Keratinocyte (primary cell): ENCODE measurements around the gene RASA3.

Experiments
- EZH2 ChIP-seq: IDR thresholded peaks from one replicate; pipeline ENCODE4 v1.6.1; 2012; ENCODE audit warnings: inconsistent platforms, mild to moderate bottlenecking, low read length, moderate library complexity
- TF ChIP-seq, protein P1 (sequence below), 3 experiments: IDR thresholded peaks in 1 of 3; conservative IDR thresholded peaks in 1 of 3; optimal IDR thresholded peaks in 1 of 3; 2 replicates in 2 of 3; 3 replicates in 1 of 3; pipeline versions ENCODE3 to v1.5.1; 2011; ENCODE audit warnings: low read length in 3 of 3, mild to moderate bottlenecking in 3 of 3, moderate library complexity in 2 of 3, control low read depth in 1 of 3, inconsistent platforms in 1 of 3; ENCODE audit not compliant: insufficient read depth in 2 of 3; ENCODE audit errors: extremely low read depth in 1 of 3

DNA sequence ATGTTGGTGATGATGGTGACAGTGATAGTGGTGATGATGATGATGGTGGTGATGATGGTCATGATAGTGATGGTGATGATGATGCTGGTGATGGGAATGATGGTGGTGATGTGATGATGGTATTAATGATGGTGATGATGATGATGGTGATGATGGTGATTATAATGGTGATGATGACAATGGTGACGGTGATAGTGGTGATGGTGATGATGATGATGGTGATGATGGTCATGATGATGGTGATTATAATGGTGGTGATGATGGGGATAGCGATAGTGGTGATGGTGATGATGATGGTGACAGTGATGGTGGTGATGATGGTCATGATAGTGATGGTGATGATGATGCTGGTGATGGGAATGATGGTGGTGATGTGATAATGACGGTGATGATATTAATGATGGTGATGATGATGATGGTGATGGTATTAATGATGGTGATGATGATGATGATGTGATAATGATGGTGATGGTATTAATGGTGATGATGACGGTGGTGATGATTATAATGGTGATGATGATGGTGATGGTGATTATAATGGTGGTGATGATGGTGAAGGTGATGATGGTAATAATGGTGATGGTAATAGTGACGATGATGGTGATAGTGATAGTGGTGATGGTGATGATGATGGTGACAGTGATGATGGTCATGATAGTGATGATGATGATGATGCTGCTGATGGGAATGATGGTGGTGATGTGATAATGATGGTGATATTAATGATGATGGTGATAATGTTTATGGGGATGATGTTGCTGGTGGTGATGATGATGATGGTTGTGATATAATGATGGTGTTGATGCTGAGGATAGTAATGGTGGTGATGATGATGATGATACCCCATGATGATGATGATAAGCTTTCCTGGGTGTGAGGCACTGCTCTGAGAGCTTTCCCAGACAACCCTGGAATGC lies 166.2 kb downstream of the RASA3 start:
- TF ChIP-seq, protein P1, sequence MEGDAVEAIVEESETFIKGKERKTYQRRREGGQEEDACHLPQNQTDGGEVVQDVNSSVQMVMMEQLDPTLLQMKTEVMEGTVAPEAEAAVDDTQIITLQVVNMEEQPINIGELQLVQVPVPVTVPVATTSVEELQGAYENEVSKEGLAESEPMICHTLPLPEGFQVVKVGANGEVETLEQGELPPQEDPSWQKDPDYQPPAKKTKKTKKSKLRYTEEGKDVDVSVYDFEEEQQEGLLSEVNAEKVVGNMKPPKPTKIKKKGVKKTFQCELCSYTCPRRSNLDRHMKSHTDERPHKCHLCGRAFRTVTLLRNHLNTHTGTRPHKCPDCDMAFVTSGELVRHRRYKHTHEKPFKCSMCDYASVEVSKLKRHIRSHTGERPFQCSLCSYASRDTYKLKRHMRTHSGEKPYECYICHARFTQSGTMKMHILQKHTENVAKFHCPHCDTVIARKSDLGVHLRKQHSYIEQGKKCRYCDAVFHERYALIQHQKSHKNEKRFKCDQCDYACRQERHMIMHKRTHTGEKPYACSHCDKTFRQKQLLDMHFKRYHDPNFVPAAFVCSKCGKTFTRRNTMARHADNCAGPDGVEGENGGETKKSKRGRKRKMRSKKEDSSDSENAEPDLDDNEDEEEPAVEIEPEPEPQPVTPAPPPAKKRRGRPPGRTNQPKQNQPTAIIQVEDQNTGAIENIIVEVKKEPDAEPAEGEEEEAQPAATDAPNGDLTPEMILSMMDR (optimal IDR thresholded peaks at IDR 0.05 in 1 of 3, IDR thresholded peaks at IDR 0.05 in 1 of 3, conservative IDR thresholded peaks at IDR 0.05 in 1 of 3; ENCODE audit: extremely low read depth in 1 of 3, insufficient read depth in 2 of 3, low read length in 3 of 3) = no peak
- TF ChIP-seq EZH2 = no peak
